Upper lobe of right lung (tissue), 1 donor: Measurements from ENCODE around the gene CLCNKB. TPM values are rescaled to one million over a fixed set of nuclear protein-coding genes. Genes with fewer than 3 reads are reported as not detected.
"Not testable (repeated sequence)": the region's sequence is repeated elsewhere in the genome, so short reads cannot be mapped to it uniquely, and the experiment has no call there.

Experiments used
- ATAC-seq: fragments of 200-7000 bp; cut with Tn5 transposase; one replicate; pipeline ENCODE4 v1.9.1; 2020; ENCODE audit warnings: mild to moderate bottlenecking, moderate library complexity
- DNase-seq: peaks from one replicate; pipeline ENCODE4 v3.0.0-alpha.2; 2020
- H3K27ac ChIP-seq: fragments of 200-600 bp; one replicate; pipeline ENCODE4 v1.8.0; 2022
- H3K27me3 ChIP-seq: fragments of 200-600 bp; one replicate; pipeline ENCODE4 v1.8.0; 2022; ENCODE audit warnings: mild to moderate bottlenecking
- H3K36me3 ChIP-seq: fragments of 200-600 bp; one replicate; pipeline ENCODE4 v1.8.0; 2022
- H3K4me1 ChIP-seq: fragments of 200-600 bp; one replicate; pipeline ENCODE4 v1.8.0; 2022
- H3K4me3 ChIP-seq: fragments of 200-600 bp; one replicate; pipeline ENCODE4 v1.8.0; 2022; ENCODE audit warnings: mild to moderate bottlenecking
- H3K9me3 ChIP-seq: fragments of 200-600 bp; one replicate; pipeline ENCODE4 v1.8.0; 2022
- intact Hi-C: fragments of 100-400 bp; cut with DNase I; formaldehyde crosslinking; loops from one replicate; pipeline ENCODE4 v1.11.0; 2022
- total RNA-seq: library from RNA; stranded (reverse); fragmentation: NEBNext Ultra II Directional; extraction: Animal tissue kit (Norgen Biotek cat#: 25700); gene quantifications from one replicate; pipeline ENCODE4 v1.2.1, GENCODE V29; 2021
- TF ChIP-seq, protein P1 (sequence below): fragments of 200-600 bp; IDR thresholded peaks from one replicate; pipeline ENCODE4 v1.8.0; 2022; ENCODE audit warnings: antibody characterized with exemption
- donor health status: DM: no; HTN: yes; CAD: no; lungs with severe emphysema.

The CLCNKB gene
- total RNA-seq, 1 donor from 2014 or later = 0.35 TPM

DNA sequence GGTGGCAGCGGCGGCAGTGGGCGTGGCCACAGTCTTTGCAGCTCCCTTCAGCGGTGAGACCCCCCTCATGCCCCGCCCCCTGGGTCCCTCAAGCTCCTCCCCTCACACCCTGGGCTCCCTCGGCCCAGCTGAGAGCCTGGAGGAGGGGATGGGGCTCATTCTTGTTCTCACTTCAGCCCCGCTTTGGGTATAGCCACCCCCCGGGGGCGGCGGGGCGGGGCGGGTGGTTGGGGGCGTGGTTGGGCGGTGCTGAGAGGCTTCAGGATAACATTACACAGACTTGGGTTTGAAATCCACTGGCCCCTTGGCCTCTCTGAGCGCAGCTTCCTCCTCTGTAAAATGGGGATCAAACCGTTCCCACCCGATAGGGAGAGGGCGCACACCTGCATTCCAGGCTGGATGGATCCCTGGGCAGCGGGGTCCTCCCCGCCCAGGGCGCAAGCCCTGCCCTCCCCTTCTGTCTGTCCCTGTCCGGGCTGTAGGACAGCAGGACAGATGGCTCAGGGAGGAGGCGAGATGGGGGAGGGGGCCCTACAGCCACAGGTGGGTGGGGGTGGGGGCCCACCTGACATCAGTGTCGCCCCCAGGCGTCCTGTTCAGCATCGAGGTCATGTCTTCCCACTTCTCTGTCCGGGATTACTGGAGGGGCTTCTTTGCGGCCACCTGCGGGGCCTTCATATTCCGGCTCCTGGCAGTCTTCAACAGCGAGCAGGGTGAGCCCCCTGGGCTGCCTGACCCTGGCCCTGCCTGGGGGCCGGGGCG lies 16.7 kb upstream of the CLCNKB start:
- Histone ChIP-seq H3K27me3 (no peaks in the 10 kb centered on the region), H3K36me3 (no peaks in the 10 kb centered on the region), H3K9me3 (no peaks in the 10 kb centered on the region), H3K4me1 (peaks cover 9% of the 10 kb centered on the region), H3K4me3 (peak overlapping the region; percentile 22), H3K27ac (no peak overlapping the region)
- peak; percentile 7 for ATAC-seq
- TF ChIP-seq, protein P1, sequence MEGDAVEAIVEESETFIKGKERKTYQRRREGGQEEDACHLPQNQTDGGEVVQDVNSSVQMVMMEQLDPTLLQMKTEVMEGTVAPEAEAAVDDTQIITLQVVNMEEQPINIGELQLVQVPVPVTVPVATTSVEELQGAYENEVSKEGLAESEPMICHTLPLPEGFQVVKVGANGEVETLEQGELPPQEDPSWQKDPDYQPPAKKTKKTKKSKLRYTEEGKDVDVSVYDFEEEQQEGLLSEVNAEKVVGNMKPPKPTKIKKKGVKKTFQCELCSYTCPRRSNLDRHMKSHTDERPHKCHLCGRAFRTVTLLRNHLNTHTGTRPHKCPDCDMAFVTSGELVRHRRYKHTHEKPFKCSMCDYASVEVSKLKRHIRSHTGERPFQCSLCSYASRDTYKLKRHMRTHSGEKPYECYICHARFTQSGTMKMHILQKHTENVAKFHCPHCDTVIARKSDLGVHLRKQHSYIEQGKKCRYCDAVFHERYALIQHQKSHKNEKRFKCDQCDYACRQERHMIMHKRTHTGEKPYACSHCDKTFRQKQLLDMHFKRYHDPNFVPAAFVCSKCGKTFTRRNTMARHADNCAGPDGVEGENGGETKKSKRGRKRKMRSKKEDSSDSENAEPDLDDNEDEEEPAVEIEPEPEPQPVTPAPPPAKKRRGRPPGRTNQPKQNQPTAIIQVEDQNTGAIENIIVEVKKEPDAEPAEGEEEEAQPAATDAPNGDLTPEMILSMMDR = no peak
- no peak for DNase-seq
- intact Hi-C loops = no loop called here

DNA sequence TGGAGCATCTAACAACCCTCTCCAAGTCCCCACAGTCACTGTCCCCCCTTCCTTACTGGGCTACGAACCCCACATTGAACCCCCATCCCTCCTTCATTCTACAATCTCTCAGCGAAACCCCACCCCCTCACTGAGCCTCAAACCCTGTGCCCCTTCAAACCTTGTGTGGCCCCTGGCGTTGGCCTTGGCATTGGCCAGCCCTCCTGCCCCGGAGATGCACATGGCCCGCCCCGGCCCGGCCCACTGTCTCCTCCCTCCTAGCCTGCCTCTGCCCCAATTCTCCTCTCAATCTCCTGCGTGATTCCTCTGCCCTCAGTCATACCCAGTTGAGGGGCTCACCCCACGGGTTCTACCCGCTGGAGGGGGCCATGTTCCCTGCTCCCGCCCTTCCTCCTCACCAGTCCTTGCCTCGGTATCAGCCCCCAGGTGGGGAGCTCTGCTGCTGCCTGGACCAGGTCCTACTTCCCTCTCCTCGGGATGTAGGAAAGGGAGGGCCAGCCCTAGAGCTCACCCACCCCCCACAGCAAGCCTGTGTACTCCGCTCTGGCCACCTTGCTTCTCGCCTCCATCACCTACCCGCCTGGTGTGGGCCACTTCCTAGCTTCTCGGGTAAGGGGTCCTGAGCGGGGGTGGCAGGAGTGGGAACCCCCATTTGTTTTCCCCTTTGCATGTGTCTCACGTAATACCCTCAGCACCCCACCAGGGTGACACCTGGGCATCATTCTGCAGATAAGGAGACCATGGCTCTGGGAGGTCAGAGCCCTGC lies 15.2 kb upstream of the CLCNKB start:
- Histone ChIP-seq H3K9me3 (no peaks in the 10 kb centered on the region), H3K36me3 (no peaks in the 10 kb centered on the region), H3K4me1 (peaks cover 9% of the 10 kb centered on the region), H3K27ac (no peak overlapping the region), H3K4me3 (no peak overlapping the region), H3K27me3 (no peaks in the 10 kb centered on the region)
- intact Hi-C loops = no loop called here
- TF ChIP-seq, protein P1 = no peak
- ATAC-seq = no peak
- DNase-seq = no peak

DNA sequence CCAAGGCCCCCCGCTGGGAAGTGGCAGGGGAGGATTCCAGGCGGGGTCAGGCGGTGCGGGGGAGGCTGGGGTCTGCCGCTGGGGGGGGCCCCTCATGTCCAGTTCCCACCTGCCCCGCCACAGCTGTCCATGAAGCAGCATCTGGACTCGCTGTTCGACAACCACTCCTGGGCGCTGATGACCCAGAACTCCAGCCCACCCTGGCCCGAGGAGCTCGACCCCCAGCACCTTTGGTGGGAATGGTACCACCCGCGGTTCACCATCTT lies 14.6 kb upstream of the CLCNKB start:
- H3K36me3 ChIP-seq, H3K27me3 ChIP-seq, ATAC-seq, intact Hi-C loops, H3K9me3 ChIP-seq, DNase-seq, H3K4me1 ChIP-seq, H3K27ac ChIP-seq, H3K4me3 ChIP-seq: not testable (repeated sequence)

DNA sequence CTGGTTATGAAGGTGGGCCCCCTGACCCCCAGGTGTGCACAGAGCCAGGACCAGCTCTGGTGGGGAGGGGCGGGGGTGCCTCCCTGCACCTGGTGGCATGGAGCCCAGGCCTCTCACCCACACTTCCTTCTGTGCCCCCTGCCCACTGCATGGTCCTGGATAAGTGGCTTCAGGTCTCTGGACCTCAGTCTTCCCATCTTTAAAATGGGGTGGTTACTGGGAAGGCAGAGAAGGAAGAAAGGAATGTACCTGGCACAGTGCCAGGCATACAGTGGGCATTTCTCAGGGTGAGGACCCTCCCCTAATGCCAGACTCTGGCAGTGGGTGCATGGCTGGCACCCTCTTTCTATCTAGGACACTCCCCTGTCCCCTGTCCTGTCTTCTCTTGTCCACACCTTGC lies 14.3 kb upstream of the CLCNKB start:
- Histone ChIP-seq H3K36me3 (no peaks in the 10 kb centered on the region), H3K4me1 (peaks cover 9% of the 10 kb centered on the region), H3K27me3 (no peaks in the 10 kb centered on the region), H3K4me3 (no peak overlapping the region), H3K9me3 (no peaks in the 10 kb centered on the region), H3K27ac (no peak overlapping the region)
- intact Hi-C loops = no loop called here
- TF ChIP-seq, protein P1 = no peak
- DNase-seq = no peak
- no peak for ATAC-seq

DNA sequence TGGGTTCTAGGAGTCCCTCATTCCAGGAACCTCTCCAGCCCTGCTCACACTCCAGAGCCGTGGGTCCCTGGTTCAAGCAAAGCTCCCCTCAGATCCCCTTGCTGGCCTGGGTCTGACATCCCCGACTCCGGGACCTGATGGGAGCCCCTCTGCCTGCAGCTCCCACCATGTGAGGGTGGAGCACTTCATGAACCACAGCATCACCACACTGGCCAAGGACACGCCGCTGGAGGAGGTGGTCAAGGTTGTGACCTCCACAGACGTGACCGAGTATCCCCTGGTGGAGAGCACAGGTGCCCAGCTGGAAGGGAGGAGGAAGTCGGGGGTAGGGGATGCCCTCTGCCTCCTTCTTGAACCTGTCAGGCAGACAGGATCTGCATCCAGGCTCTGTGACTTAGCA lies 12.0 kb upstream of the CLCNKB start:
- Histone ChIP-seq H3K4me3 (no peak overlapping the region), H3K27ac (no peak overlapping the region), H3K4me1 (peaks cover 9% of the 10 kb centered on the region), H3K27me3 (no peaks in the 10 kb centered on the region), H3K36me3 (no peaks in the 10 kb centered on the region), H3K9me3 (no peaks in the 10 kb centered on the region)
- TF ChIP-seq, protein P1 = no peak
- intact Hi-C loops = no loop called here
- ATAC-seq = no peak
- DNase-seq = no peak

DNA sequence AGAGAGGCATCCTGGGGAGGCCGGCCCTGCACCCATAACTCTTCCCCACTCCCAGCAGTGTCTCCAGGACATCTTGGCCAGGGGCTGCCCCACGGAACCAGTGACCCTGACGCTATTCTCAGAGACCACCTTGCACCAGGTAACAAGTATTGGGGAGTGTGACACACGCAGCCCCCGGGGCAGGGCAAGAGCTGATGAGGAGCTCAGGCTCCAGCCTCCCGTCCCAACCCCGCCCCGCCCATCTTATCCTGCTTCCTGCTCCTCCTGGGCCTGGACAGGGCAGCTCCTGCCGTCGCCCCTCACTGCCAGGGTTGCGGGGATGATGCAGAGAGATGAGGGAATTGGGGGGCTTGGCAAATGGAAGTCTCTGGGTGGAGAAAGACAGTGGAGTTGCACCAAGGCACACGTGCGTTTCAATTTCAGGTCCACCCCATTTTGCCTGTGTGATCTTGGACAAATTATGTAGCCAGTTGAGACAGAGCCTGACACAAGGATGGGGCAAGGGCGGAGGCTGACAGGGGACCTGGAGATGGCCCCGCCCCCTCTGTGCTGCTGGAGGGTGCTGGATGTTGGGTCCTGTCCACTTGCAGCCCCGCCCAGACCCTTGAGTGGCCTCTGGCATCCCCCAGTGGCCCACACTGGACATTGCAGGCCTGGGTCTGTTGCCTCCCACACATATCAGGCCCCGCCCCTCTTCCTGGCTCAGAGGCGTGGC lies 11.0 kb upstream of the CLCNKB start:
- no peaks in the 10 kb centered on the region for H3K36me3 ChIP-seq
- no peaks in the 10 kb centered on the region for H3K9me3 ChIP-seq
- DNase-seq (peak; percentile 90), ATAC-seq (peak; percentile 94)
- H3K4me1 ChIP-seq = no peaks in the 10 kb centered on the region
- no peaks in the 10 kb centered on the region for H3K27me3 ChIP-seq
- no peak overlapping the region for H3K27ac ChIP-seq
- TF ChIP-seq, protein P1 = peak; percentile 88
- H3K4me3 ChIP-seq = no peak overlapping the region
- intact Hi-C loops = no loop called here

DNA sequence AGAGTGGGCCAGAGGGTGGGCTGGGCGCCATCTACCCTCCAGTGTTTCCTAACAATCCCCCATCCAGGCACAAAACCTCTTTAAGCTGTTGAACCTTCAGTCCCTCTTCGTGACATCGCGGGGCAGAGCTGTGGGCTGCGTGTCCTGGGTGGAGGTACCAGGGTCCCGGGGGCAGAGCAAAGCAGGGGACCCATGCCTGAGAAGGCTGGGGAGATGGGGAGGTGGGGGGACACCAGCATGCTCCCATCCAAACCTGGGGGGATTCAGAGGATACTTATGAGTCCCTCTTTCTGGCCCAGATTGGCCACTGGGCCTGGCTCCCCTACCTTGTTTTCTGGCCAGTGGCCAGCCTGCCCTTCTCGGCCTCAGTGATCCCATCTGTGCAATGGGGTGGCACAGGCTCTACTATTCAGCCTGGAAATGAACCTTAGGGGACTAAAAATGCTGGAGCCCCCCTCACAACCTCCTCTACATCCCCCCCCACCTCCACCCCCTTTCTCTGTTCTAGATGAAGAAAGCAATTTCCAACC lies 10.4 kb upstream of the CLCNKB start:
- H3K4me1 ChIP-seq, intact Hi-C loops, ATAC-seq, H3K27me3 ChIP-seq, H3K36me3 ChIP-seq, H3K27ac ChIP-seq, H3K9me3 ChIP-seq, H3K4me3 ChIP-seq, DNase-seq: not testable (repeated sequence)

DNA sequence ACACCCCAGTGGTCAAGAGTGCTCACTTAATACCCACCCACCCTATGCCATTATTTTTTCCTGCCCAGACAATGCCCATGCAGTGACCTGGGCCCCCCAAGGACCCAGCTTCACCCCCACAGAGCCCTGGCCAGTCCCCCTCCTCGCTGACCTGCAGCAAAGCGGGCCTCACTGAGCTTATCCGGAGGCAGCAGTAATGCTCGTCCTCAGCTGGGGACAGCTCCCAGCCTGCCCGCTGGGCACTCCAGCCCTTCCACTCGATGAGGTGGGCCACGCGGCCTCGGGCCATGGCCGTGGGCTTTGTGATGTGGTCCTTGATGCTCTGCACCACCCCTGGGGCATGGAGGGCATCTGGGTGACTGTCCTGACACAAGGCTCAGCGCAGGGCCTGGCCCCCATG lies 7.1 kb upstream of the CLCNKB start:
- H3K27me3 ChIP-seq, H3K9me3 ChIP-seq, intact Hi-C loops, H3K36me3 ChIP-seq, H3K27ac ChIP-seq, H3K4me3 ChIP-seq, ATAC-seq, DNase-seq, H3K4me1 ChIP-seq: not testable (repeated sequence)
